ENCODE data around the gene TMPRSS5.
"Not testable (repeated sequence)": the region's sequence is repeated elsewhere in the genome, so short reads cannot be mapped to it uniquely, and the experiment has no call there.

TMPRSS5 gene

DNA sequence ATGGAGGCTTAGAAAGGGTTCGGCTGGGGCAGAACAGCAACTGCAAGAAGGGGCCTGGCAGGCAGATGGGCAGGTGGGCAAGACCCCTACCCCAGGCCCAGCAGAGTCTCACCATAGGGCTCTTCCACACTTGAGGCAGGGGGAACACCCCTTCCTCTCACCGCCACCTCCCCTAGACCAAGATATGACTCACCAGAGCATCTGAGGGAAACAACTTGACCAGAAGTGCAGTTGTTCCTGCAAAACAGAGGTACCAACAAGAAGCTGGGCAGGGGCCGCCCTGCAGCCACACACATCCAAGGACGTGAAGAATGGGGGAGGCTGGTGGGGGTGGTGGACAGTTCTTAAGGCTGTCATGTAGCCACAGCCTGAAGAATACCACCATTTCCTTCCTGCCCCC, 10.9 kb downstream of the TMPRSS5 start:
- DNase-seq: no peak

DNA sequence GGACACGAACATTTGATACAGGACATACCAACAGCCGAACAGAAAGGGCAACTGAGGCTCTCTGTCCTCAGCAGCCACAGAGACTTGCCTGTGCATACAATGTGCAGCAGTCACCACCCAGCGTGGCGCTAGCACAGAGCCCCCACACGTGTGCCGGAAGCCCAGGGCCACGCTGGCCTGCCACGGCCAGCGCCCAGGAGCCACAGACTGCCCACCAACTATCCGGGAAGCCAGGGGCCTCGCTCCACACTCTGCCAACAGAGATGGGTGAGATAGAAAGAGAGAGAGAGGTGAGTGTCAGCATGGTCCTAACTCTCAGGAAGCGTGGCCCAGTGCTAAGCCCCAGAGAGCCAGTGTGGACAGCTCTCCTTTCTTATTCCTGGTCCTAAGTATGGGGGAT, 11.7 kb downstream of the TMPRSS5 start:
- no peak for DNase-seq

DNA sequence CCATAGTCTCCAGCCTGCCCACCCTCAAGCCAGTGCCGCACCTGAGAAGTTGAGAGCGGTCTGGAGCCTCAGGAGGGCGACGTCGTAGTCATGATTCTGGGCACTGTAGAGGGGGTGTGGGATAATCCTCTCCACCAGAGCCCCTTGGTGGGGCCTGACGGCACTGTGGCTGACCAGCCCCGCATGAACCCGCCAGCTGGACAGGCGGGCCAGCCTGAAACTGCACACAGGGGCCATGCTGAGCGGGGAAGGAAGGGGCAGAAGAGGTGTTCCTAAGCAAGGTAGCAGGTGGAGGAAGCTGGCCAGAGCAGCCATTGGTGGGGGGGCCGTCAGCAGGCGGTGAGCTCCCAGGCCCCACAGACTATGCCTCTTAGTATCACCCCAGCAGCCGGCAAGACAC, 13.1 kb downstream of the TMPRSS5 start:
- no peak for DNase-seq

DNA sequence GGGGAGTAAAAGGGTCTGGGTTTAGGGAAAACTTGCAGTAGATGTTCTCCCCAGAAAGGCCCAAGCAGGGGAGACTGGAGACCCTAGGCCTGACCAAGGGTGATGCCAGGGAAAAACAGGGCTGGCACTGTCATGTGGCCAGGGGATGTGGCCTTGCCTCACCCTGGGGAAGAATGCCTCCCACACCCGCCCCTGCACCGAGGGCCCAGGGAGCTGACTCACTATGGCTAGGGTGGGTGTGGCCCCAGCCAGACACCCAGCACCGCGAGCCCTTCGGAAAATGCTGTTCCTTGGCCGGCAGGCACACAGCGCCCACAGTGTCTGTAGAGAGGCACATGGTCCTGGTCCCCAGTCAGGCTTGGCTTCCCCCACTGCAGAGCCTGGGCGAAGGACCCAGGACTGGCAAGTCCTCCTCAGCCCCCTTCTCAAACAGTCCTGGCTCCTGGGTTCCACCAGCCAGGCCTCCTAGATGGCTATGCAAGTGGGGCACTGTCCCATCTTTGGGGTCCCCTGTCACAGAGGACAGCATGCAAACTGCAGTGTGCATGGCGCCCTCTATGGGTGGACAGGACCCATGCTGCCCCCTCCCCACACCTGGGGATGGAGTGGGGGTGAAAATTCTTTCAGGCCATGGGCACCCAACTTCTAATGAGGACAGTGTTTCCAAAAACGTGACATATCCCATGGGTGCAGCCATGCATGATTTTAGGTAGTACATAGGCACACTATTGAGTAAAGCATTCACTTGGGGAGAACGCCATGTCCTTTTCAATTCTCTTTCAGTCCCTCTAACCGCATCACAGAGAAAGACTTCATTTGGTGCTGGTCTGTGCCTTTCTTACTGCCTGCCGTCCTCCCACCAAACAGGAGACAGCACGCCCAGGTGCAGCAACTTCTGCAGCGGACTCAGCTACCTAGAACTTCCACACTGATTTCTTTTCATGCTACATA, 15.2 kb downstream of the TMPRSS5 start:
- DNase-seq: no peak

DNA sequence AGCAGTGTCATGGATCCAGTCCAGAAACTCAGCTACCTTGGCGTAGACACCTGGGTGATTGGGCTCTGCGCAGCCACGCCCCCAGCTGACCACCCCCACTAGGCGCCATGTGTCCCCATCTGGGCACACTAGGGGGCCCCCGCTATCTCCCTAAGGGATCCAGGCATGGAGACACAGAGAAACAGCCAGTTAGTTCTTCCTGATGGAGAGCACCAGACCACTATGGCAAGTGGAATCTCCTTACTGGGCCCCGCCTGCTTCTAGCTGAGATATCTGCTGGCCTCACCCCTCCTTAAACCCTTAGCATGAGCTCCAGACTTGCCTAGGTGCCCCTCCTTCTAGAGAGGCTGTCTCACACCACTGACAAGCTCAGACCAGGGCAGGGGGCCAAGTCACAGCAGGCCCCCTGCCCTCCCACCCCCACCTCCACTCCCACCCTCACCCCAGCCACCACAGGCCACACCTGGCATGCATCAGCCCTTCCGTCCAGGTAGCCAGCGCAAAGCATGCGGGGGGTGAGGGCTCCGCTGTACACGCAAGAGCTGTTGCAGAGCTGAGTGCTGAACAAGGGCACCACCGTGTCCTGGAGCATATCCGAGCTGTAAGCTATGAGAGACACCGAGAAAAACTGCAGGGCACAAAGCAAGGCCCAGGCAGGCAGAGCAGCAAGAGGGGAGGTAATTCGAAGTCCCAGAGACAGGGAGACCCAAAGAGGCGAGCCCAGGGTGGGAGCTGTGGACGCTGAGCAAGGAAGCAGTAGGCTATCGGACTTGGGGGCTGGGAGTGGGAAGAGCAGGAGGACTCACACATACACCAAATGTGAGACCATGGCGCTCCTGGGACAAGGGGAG, 16.1 kb downstream of the TMPRSS5 start:
- DNase-seq: no peak

DNA sequence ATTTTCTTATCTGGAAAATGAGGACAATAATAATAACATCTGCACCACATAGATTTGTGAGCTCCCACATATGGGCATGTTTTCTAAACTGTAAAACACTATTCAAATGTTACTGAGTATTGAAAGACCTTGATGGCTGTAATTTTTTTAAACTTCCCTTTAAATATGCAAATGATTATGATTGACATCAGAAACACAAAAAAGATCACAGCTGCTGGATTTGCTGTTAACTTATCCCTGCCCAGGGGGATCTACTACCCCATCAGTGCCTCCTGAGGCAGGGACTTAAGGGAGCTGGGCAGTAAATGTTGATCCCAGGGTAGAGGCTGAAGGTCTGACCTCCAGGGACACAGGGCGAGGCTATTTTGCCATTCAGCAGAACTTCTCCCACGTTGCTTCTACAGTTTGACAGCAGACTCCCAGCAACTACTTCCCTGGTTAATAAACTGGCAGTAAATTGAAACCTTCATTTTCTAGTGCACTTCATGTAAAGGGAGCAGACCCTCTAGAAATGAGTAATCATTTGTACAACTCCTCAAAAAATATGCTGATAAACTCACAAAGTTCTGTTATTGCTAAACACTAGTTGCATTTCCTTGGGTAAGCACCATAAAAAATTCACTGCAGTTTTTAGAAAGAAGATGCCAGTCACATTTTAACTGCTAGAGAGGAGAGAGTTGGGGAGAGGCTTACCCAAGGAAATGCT, 20.3 kb downstream of the TMPRSS5 start:
- DNase-seq: no peak

DNA sequence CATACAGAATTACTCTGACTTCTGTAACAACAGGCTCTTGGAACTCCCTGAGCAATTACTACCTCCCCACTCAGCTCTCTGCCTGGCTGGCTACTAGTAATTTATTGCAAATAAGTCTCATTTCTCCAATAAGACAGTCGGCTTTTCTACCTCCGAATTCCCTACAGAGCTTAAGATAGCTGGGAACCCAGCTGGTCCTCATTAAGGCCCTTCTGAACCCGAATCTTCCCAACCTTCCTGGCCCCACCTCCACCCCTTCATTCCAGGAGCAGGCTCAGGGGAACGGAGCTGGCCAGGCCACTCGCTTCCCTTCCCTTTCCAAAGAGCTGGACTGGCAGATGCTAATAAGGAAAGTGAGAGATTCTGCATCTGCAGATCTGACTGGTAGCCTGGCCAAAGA, 21.6 kb downstream of the TMPRSS5 start:
- DNase-seq: no peak

DNA sequence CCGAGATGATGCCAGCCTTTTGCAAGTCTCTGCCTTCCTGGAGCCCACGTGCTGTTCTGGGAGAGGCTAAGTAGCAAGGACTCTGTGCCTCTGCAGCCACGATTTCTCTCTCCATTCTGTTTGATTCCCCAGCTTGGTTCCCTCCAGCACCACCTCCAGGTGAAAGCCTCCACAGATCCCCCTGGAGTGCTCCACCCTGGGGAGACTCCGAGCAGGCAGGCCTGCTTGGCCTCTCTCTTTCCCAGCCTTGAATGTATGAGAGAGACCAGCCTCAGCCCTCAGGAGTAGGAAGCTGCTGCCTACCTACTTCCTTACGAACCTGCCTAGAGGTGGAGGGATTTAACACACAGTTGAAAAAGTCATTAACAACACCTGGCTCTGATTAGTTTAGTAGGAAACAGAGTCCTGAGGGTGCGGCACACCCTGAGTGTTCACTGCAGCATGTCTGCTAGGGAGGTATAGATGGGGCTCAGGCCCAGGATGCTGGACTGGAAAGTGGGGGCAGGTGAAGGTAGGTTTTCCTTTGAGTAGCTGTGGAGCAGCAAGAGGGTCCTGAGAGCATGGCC, 22.5 kb downstream of the TMPRSS5 start:
- no peak for DNase-seq

DNA sequence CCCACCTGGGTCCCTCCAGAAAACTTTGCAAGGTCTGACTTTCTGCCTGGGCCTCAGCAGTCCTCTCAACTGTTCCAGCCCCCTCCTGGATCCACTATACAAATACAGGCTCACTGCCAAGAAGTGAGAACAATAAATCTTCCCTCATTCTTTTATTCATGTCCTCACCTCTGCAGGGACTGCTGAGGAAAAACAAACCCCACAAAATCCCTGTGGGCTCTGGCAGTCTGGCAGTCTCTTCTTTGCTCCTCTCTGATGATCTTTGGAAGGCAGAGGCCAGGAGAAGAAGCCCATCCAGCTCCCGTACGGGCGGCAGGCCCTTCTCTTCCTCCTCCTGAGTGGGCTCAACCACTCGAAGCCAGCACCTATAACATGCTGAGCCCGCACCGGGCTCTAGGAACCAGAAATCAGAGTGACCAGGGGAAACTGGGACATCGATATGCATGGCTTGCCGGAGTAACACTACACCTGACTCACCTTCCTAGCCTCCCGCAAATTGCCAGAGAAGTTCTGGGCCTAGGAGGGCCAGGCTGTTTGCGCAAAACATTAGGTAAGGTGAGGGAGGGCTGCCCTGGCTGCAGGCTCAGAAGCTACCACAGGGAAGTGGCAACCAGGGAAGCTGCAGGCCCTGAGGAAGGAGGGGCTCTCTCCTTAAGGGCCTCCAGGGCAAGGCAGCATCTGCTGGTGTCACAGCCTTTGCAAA, 24.2 kb downstream of the TMPRSS5 start:
- DNase-seq: no peak

DNA sequence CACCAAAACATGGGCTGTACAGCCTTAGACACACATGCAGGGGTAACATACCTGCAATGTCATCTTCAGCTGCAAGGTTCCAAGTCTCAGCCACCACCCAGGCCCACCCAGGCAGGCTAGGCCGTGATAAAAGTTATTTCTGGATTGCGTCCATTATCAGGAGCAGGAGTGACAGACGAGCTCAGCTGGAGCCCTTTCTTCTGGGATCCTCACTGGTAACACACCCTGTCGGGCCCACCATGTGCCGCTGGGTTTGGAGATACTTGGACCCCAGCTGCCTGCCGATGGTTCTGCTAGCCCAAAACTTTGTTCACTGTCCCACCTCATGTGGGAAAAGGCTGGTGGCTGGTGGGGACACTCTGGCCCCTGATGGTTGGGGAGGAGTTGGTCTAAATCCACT, 24.8 kb downstream of the TMPRSS5 start:
- DNase-seq: no peak

DNA sequence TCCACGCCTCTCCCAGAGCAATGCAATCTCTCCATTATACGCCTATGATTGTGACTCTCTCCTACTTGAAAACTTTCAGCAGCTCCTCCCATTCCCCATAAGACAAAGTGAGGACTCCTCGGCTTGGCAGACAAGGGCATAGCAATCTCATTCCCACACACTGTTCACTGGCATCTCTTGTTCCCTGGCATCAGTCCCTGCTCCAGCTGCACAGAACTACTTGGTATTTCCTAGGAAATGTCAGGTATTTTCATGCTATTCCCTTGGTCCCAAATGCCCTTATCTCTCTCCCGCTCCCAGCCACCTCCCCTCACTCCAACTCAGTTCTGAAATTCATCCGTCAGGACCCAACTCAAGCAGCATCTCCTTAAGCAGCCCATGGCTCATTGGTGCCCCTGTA, 28.4 kb downstream of the TMPRSS5 start:
- DNase-seq: no peak

DNA sequence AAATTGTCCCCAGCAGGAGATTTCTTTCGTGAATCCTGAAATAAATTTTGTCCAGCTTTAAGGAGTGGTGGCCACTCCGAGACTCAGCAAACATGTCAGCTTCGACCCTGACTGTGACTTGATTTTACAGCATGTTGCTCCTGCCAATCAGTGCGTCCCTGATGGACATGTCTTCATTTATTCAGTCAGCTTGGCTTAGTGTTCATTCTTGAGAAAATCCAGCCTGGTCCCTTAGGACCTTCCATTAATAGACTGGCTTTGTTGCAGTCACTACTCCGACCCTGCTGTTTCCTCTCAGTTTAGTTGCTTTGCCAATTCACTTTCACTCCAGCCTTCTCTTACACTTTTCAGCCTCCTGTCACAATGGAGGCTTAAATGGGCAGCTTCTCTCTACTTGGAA, 30.5 kb downstream of the TMPRSS5 start:
- DNase-seq: no peak

DNA sequence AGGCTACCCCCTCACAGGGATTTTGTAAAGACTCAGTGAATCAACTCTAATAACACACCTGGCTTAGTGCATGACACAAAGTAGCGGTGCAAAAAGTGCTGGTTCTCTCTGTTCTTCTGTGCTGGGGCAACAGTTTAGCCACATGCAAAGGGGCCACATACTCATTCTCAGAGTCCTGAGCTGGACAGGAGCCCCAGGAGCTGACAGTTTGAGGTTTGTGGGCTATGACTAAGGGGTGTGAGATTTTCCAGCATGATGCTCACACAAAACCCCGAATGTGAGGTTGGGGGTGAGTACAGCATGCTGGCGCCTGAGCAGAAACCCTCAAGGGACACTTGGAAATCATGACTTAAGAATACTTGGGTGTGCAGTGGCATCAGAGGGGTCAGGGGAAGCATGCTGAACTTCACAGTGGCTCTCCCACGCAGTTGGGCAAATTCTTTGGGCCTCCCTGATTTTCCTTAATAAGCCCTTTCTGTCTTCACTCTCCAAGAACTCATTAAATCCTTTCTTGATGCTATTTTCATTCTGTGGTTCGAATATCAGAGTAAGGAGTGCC, 31.0 kb downstream of the TMPRSS5 start:
- DNase-seq: no peak

DNA sequence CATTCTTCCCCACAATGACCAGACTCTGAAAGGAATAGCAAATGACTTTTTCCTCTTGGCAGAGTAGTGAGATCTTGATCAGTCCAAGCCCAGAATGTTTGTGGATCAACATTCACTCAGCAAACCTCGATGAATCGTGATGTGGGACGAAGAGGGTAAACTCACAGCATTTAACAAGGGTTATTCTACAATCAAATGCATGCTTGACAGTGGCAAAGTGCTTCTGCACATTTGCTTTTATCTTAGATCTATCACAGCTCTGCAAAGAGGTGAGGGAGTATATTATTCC, 31.8 kb downstream of the TMPRSS5 start:
- DNase-seq: no peak

DNA sequence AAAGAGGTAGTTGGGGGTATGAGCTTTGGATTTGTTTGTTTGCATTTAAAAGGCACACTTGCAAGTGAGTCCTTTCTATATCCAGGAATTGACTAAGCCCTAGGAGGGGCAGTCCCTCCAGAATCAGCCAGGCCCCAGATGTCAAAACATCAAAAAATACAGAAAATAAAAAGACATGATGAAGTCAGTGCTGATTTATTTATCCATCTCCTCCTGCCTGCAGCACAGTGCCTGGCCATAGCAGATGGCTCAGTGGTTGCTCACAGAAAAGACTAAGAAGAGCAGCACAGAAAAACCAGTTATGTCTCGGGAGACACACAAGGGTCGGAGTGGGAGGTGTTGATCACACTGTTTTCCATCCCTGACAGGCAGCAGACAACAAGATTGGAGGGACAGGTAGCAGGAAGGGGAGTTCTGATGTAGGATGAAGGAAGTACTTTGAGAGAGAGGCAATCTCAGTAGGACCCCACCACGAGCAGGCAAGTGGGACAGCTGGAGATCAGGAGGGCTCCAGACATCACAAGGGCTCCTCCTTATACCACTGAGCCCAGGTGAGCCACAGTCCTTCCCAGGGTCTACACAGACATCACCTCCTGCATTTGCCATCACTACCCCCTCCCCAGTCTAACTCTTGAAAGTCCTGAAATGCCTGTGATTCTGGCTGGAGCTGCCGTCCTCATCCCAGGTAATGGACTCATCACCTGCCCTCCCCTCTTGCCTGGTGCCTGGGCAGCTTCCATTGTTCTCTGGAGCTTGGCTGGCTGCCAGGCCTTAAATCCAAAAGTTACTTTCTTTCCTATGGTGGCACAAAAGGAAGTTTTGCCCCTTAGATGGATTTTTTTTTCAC, 32.3 kb downstream of the TMPRSS5 start:
- no peak for DNase-seq

DNA sequence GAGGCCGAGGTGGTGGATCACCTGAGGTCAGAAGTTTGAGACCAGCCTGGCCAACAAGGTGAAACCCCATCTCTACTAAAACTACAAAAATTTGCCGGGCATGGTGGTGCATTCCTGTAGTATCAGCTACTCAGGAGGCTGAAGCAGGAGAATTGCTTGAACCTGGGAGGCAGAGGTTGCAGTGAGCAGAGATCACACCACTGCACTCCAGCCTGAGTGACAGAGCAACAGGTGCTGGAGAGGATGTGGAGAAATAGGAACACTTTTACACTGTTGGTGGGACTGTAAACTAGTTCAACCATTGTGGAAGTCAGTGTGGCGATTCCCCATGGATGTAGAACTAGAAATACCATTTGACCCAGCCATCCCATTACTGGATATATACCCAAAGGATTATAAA, 34.2 kb downstream of the TMPRSS5 start:
- not testable (repeated sequence) for DNase-seq

DNA sequence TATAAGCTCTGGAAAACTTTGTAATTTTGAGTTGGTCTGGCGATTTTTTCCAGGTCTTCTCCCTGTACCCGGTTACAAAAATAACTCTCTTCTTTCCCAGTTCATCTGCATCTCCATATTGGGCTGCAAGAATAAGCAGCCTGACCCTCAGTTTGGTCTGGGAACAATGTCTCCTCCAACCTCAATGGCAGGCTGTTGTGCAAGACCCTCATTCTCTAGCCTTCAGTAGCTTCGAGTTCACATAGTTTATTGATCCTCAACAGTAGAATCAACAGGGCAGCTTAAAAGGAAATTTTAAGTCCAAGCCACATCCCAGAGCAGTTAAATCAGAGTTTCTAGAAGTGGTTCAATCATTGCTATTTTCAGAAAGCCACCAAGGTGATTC, 35.3 kb downstream of the TMPRSS5 start:
- DNase-seq: no peak

DNA sequence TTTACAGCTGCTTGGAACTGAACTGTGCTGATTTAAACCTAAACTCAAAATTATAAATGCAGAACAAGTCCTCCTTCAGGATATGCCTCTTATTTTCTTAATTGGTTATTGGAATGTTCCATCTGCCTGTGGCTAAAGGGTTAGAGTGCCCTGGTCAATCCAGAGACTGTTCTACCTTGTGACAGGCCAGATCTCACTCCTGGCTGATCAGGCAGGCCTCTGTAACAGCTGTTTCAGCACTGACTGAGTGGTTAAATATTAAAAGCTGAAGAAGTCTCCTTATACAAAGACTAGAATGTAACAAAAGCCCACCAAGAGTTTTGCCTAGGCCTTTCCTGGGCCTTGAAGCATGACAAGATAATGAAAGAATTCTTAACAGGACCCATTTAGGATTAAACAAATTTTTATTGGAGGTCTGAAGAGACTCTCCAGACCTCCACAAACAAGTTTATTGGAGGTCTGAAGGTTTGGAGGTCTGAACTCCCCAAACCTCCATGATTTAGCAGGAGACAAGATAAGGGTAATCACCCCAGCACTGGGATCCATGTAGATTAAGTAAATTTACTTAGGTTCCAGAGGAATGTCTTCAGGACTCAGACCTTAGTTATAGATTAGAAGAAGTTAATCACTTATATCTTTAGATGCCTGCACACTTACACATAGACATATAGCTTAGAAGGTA, 35.8 kb downstream of the TMPRSS5 start:
- DNase-seq: no peak

DNA sequence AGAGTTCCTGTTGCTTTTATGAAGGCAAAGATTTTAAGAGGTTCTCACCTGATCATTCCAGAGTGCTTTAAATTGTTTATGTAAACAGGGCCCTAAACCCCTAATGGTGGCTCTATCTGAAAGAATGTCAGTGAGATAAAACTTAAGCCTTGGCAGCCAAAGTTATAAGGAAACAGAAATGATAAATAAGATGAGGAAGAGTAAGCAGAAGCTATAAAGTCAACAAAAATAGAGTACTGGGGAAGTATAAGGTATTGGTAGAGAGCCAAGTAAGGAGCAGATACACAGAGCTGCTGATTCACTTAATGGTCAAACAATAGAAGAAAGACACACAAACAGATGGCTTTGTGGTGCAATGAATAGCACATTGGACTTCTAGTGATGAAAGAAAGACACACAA, 37.9 kb downstream of the TMPRSS5 start:
- no peak for DNase-seq

DNA sequence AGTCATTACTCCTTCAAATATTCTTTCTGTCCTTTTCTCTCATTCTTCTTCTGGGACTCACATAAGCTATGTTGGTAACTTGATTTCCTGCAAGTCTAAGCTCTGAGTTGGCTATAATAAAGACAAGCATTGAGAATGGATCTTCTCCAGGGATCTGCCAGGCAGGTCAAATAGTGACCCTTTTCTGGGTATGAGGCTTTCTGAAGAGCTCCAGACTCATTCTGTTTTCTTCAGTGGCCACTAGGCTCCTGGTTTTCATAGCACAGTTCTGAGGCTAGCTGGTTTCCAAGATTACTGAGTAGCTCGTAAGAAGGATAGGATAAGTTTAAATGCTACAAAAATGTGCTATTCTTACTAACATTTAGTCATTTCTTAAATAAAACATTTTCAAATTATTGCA, 38.3 kb downstream of the TMPRSS5 start:
- DNase-seq: no peak

DNA sequence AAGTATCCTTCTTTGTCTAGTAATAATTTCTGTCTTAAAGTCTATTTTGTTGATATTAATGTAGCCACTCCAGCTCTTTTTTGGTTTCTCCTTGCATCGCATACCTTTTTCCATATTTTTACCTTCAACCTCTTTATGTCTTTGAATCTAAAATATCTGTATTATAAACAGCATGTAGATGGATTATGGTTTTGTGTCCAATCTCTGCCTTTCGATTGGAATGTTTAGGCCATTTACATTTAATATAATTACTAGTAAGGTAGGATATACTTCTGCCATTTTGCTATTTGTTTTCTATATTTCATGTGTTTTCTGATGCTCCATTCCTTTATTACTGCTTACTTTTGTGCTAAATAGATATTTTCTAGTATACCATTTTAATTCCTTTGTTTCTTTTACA, 39.5 kb downstream of the TMPRSS5 start:
- DNase-seq: no peak
